Esophagus squamous epithelium (tissue), 5 donors: Measurements from ENCODE around the gene HSPA9. TPM values are rescaled to one million over a fixed set of nuclear protein-coding genes. Genes with fewer than 3 reads are reported as not detected.

Experiments used
- DNase-seq: peaks from one replicate; lab custom pipeline; 2025; lab: John Stamatoyannopoulos, UW
- H3K27ac ChIP-seq, 4 donors: fragments of 200-600 bp; sonication (generic); one replicate each; pipeline ENCODE4 v1.5.1; 2016 to 2019; ENCODE audit warnings: mild to moderate bottlenecking in 1 of 4
- H3K27me3 ChIP-seq, 4 donors: fragments of 200-600 bp; sonication (generic); 1 replicate in 3 of 4; 2 replicates in 1 of 4; pipeline versions ENCODE4 v1.5.1 to v1.6.0; 2017 to 2021; ENCODE audit warnings: antibody characterized with exemption in 1 of 4
- H3K36me3 ChIP-seq, 3 donors: fragments of 200-600 bp; sonication (generic); one replicate each; pipeline ENCODE4 v1.5.1; 2016 to 2019
- H3K4me1 ChIP-seq, 3 donors: fragments of 200-600 bp; sonication (generic); one replicate each; pipeline ENCODE4 v1.5.1; 2017 to 2019
- H3K4me3 ChIP-seq, 4 donors: fragments of 200-600 bp; sonication (generic); 1 replicate in 3 of 4; 2 replicates in 1 of 4; pipeline ENCODE4 v1.5.1; 2016 to 2019; ENCODE audit warnings: mild to moderate bottlenecking in 2 of 4, moderate library complexity in 1 of 4
- H3K9me3 ChIP-seq, 3 donors: fragments of 200-600 bp; sonication (generic); one replicate each; pipeline ENCODE4 v1.5.1; 2016 to 2019
- POLR2A ChIP-seq, 4 donors: fragments of 450-650 bp; IDR thresholded peaks; one replicate each; pipeline ENCODE4 v1.6.1; 2017; ENCODE audit warnings: antibody characterized with exemption in 4 of 4, mild to moderate bottlenecking in 4 of 4, moderate library complexity in 3 of 4
- WGBS, 2 donors: methylation state at CpG; one replicate each; pipeline ENCODE4 v1.1.5; 2018; 5-methylcytosine and 5-hydroxymethylcytosine counted together
- intact Hi-C: fragments of 100-400 bp; cut with DNase I; formaldehyde crosslinking; loops from one replicate; pipeline ENCODE4 v1.15.0; 2022
- total RNA-seq, 4 donors: library from RNA; depleted of rRNA; stranded (reverse); fragments of >200 nt; gene quantifications; one replicate each; pipeline ENCODE4 v1.1.0, GENCODE V29; 2016
- TF ChIP-seq, protein P1 (sequence below), 6 experiments: fragments of 450-650 bp in 4 of 6; fragments of 200-600 bp in 2 of 6; sonication (generic) in 2 of 6; IDR thresholded peaks; one replicate each; pipeline ENCODE4 v1.5.1; 2016 to 2019; ENCODE audit warnings: antibody characterized with exemption in 6 of 6, mild to moderate bottlenecking in 4 of 6, moderate library complexity in 4 of 6
- donor health status: DM: yes; HTN: yes; CAD: no.

The HSPA9 gene
- total RNA-seq, 4 donors from 2014 or later, result 185 to 354 (median 279) TPM

DNA sequence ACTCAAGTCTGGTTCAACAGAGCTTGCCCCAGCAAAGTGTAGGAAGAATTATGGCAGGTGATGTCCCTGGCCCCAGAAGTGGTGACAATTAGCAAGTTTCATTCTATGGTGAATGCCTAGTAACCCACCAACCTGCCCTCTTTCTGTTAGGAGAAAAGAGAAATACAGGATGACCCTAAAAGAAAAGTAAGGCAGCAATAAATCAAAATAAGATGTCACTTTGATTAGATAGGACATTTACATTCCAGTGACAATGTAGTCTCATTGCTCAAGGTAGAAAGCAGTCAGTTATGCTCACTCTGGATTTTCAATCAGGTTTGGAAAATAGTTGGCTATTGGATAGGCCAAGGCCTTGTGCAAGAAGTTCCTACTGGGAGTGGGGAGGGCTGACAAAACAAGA lies 5.6 kb upstream of the HSPA9 start:
- Histone ChIP-seq H3K4me1 (peaks cover 0 to 20% (median 7%) of the 10 kb centered on the region in 3 donors), H3K27ac (no peak overlapping the region), H3K9me3 (no peaks in the 10 kb centered on the region), H3K27me3 (no peaks in the 10 kb centered on the region), H3K4me3 (no peak overlapping the region), H3K36me3 (no peaks in the 10 kb centered on the region)
- TF ChIP-seq POLR2A (IDR thresholded peaks at IDR 0.05), result no peak
- TF ChIP-seq, protein P1, sequence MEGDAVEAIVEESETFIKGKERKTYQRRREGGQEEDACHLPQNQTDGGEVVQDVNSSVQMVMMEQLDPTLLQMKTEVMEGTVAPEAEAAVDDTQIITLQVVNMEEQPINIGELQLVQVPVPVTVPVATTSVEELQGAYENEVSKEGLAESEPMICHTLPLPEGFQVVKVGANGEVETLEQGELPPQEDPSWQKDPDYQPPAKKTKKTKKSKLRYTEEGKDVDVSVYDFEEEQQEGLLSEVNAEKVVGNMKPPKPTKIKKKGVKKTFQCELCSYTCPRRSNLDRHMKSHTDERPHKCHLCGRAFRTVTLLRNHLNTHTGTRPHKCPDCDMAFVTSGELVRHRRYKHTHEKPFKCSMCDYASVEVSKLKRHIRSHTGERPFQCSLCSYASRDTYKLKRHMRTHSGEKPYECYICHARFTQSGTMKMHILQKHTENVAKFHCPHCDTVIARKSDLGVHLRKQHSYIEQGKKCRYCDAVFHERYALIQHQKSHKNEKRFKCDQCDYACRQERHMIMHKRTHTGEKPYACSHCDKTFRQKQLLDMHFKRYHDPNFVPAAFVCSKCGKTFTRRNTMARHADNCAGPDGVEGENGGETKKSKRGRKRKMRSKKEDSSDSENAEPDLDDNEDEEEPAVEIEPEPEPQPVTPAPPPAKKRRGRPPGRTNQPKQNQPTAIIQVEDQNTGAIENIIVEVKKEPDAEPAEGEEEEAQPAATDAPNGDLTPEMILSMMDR (IDR thresholded peaks at IDR 0.05), result no peak
- DNase-seq, result no peak
- intact Hi-C loops, result no loop called here

- Histone ChIP-seq H3K4me1 (peaks cover 0 to 21% (median 7%) of the 10 kb centered on the region in 3 donors), H3K36me3 (no peaks in the 10 kb centered on the region), H3K27me3 (no peaks in the 10 kb centered on the region), H3K27ac (no peak overlapping the region), H3K4me3 (no peak overlapping the region), H3K9me3 (no peaks in the 10 kb centered on the region)
- 93 to 95% methylated on average over 2 of the region's 2 CpGs for WGBS, 2 donors
- TF ChIP-seq, protein P1 (IDR thresholded peaks at IDR 0.05), result no peak
- TF ChIP-seq POLR2A (IDR thresholded peaks at IDR 0.05), result no peak
- intact Hi-C loops, result no loop called here
- no peak for DNase-seq
Measured at GRCh38 chr5:138580001-138580400, 4.8 kb upstream of the HSPA9 start.

- 41 to 43% methylated on average over 2 of the region's 2 CpGs for WGBS, 2 donors
- no peak for TF ChIP-seq POLR2A (IDR thresholded peaks at IDR 0.05)
- TF ChIP-seq, protein P1 (IDR thresholded peaks at IDR 0.05), result no peak
- DNase-seq, result no peak
- Histone ChIP-seq H3K9me3 (no peaks in the 10 kb centered on the region), H3K27ac (peak overlapping the region in 1 of 4 donors; percentile 33), H3K4me3 (no peak overlapping the region), H3K4me1 (peaks cover 0 to 22% (median 7%) of the 10 kb centered on the region in 3 donors), H3K27me3 (no peaks in the 10 kb centered on the region), H3K36me3 (no peaks in the 10 kb centered on the region)
- intact Hi-C loops, result no loop called here
Measured at GRCh38 chr5:138579517-138579863, 4.3 kb upstream of the HSPA9 start.

- intact Hi-C loops, result no loop called here
- H3K4me3 ChIP-seq, result no peak overlapping the region
- DNase-seq, result no peak
- H3K27ac ChIP-seq, result peak overlapping the region in 1 of 4 donors; percentile 1
- H3K9me3 ChIP-seq, result no peaks in the 10 kb centered on the region
- WGBS, 2 donors, result 77 to 95% methylated on average over 15 to 17 of the region's 17 CpGs
- TF ChIP-seq POLR2A (IDR thresholded peaks at IDR 0.05), result no peak
- TF ChIP-seq, protein P1 (IDR thresholded peaks at IDR 0.05), result no peak
- H3K4me1 ChIP-seq, result peaks cover 6 to 42% (median 22%) of the 10 kb centered on the region in 3 donors
- H3K36me3 ChIP-seq, result peaks cover 0 to 13% (median 4%) of the 10 kb centered on the region in 3 donors
- no peaks in the 10 kb centered on the region for H3K27me3 ChIP-seq
Measured at GRCh38 chr5:138577452-138577851, 2.3 kb upstream of the HSPA9 start.

GRCh38 chr5:138574744-138575193 lies 432 bp downstream of the HSPA9 start:
- TF ChIP-seq, protein P1 (IDR thresholded peaks at IDR 0.05), result peak in 1 of 6 experiments; percentile 9
- TF ChIP-seq POLR2A (IDR thresholded peaks at IDR 0.05), result no peak
- WGBS, 2 donors, result 0 to 3% methylated on average over 5 to 12 of the region's 18 CpGs
- peaks cover 0 to 39% (median 28%) of the 10 kb centered on the region in 3 donors for H3K36me3 ChIP-seq
- DNase-seq, result no peak
- H3K9me3 ChIP-seq, result no peaks in the 10 kb centered on the region
- peaks cover 6 to 62% (median 24%) of the 10 kb centered on the region in 3 donors for H3K4me1 ChIP-seq
- intact Hi-C loops, result no loop called here
- no peaks in the 10 kb centered on the region for H3K27me3 ChIP-seq
- H3K4me3 ChIP-seq, result peak overlapping the region; percentile 78 to 99 (median 88)
- H3K27ac ChIP-seq, result peak overlapping the region; percentile 96 to 99 (median 98)
